GM19463 (cell line): Measurements from ENCODE around the gene OGDH.
A peak's percentile ranks its signal among the peaks of the same experiment; 100 is the strongest.

Experiments
- ATAC-seq: cut with Tn5 transposase; IDR thresholded peaks from one replicate; pipeline ENCODE4 v1.9.1; 2021; ENCODE audit warnings: mild to moderate bottlenecking, moderate library complexity; ENCODE audit not compliant: unreplicated experiment

Gene OGDH

DNA sequence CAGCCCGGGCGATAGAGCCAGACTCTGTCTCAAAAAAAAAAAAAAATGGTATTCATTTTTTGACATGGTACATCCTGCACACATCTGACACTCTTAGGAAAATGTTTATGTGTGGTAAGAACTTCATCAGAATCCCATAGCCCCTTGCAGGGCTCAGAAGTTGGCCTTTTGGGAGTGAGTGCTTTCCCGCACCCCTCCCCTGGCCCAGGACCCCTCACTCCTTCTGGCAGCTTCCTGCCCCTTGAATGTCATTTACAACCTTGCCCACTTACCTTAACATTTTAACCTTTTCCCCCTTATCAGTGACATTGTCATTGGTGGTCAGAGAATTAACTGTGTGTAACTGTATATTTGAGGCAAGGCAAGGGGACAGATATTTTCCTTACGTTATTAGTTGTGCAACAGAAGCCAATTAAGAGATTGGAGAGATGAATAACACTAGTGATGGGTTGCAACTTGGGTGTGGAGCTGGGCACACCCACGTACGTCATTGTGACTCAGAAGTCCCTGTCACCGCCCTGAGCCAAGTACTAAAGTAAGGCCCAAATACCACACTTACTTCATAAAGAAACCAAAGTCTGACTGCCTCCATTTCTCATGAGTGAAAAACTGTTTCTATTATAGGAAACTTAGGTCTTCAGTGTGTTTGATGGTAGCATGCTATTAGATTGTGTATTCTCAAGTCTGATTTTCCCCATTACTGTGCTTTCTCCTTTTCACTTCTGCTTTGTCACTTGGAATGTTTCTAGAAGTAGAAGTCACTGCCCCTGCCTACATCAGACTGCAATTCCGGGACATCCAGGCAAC lies 31.6 kb downstream of the OGDH start:
- ATAC-seq: peak; percentile 49

DNA sequence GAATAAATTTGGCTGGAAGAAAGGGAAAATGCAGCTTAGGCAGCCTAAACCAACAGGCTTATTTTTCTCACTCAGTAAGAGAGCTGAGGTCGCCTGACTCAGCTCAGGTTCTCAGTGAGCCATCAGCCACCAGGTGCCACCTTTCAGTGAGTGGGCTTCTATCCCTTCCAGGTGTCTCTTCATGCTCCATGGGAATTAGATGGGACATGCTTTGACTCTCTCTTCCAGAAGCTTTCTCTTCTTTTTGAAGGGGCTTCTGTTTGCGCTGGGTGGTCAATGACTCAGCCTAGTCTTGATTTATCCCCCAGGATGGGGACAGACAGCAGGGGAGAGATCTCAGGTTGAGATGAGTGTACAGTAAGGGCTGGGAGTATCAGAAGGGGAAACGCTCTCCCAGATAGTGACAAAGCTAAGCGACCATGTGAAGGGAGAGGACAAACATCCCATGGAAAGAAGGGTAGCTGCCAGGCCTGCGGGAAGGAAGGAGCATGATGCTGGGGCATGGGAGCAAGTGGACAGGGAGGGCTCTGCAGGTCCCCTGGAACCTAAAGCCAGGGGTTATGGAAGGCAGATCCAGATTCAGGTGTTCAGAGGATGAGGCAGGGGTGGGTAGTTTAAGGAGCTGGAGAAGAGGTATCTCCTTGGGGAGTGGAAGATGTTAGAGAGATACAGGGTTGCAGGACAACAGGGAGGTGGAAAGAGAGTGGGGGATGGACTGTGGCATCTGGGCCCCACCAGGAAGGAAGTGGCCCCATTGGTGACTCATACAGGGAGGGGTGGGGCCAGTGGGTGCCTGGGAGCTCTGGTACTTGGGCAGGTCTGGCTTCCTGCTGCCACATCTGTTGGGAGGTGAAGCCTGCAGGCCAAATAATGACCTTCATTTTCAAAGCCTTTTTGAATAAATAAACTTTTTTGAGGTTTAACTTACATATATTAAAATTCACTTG lies 32.5 kb downstream of the OGDH start:
- ATAC-seq: peak; percentile 76

DNA sequence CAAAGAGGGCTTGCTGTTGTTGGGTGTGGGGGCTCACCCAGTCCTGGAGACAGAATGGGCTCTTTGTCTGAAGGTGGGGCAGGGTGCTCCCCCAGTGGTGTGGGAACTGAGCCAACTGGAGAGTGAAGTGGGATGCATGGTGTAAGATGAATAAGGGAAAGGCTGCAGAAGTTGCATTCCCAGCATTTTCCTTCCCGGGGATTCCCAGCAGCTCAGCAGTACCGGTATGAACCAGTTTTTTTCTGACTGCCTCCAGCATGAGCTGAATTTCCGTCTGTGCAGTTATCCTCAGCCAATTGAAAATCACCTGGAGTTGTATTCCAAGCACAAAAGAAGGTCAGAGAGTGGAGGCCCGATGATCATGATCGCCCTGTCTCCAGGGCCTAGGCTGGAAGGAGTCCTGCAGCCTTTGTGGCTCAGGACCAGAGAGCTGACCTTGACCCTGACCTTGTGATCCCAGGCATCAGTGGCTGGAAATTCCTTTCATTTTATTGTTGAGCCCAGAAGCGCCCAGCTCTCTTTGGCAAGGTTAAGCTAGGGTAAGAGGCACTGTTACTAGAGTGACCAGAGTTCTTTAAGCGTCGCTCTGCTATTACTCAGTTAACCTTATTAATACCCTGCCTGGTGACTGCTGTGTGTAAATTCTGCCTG lies 33.4 kb downstream of the OGDH start:
- no peak for ATAC-seq

DNA sequence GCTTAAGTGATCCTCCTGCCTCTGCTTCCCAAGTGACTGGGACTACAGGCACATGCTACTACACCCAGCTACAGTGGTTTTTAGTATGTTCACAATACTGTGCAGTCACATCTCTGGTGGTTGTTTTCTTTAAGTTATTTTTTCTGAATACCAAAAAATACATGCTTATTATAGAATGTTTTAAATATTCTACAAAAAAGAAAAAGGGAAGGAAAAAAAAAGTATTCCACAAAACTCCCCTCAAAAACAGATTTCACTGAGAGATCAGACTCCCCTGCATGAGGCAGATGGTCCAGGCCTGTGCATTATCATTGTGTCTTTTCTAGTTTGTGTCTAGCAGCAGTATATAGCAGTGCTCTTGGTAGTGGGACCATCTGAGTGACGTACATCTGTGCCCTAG lies 36.8 kb downstream of the OGDH start:
- no peak for ATAC-seq

DNA sequence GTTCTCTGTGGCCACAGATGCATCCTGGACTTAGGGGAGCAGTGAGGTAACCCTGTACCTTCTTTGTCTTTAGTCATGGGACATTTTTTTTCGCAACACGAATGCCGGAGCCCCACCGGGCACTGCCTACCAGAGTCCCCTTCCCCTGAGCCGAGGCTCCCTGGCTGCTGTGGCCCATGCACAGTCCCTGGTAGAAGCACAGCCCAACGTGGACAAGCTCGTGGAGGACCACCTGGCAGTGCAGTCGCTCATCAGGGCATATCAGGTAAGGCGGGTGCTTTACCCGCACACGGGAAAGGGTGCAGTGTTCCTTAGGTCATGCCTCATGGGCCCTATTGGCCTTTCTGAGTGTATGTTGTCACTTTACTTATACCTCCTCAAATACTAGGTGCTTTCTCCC lies 38.8 kb downstream of the OGDH start:
- no peak for ATAC-seq

DNA sequence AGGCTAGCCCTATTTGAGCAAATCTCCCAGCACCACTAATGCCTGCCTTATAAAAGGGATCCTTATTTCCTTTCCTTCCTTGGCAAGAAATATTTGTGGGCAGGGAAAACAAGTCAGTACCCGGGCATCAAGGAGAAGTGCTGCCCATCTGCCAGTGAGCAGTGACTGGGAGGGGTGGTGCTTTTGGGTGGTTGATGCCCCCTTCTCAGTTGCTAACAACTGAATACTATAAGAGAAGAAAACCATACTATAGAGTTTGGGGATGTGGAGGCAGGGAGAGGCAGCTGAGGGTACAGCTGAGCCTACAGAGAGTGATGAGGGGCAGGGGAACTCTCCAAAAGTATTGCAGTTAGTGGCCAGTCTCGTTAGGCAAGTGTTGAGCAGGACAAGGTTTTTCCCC lies 39.3 kb downstream of the OGDH start:
- no peak for ATAC-seq

DNA sequence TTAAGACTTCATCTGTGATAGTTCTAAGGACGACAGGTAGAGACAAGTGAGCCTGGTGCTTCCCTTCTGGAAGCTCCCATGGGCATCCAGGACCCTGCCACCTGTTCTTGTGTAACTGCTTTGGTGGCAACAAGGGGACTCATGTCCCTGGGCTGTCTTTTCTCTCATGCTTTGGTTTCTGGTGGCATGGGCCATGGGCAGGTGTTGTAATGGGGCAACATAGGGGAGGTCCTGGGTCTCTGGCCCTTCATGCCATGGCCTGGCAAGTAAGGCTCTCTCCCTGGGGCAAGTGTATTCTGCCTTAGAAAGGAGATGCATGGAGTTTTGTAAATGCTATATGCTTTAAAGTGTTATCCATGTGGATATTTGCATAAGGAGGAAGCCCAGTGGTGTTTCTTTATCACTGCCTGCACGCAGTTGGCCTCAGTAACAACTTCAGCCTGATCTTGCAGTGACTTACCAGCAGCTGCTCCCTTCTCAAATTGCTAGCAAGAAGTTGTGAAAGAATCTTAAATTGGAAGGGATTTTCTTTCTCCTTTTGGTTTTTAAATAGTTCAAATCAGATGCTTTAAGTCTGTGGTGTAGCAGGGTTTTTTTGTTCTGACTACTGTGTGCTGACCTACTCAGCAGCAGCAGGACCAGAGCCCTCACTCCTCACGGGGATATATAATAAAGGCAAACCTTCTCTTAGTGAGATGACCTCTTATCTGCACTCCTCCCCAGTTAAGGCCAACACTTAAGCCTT lies 39.9 kb downstream of the OGDH start:
- no peak for ATAC-seq

DNA sequence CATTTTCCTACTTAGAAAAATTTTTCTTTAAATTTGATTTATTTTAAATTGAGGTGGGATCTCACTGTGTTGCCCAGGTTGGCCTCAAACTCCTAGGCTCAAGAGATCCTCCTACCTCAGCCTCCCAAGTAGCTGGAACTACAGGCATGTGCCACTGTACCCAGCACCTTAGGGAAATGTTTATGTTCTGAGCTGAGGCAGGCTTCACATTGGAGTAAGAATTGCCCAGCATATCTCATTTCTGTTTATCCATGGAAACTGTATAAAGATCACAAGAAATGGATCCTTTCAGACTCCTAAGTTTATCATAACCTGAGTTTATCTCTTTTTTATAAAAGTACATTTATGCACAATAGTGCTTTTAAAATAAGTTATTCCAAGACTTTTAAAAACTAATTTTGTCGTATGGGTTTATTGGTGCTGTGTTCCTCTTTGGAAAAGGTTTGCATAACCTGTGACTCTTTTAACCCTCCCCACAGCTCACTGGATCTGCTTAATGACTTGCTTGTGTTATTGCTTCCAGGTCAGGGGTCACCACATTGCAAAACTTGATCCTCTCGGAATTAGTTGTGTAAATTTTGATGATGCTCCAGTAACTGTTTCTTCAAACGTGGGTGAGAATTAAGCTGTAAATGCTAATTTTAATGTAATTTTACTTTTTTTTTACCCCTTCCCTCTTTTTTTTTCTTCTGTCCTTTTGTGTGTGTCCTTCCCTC lies 40.7 kb downstream of the OGDH start:
- no peak for ATAC-seq

DNA sequence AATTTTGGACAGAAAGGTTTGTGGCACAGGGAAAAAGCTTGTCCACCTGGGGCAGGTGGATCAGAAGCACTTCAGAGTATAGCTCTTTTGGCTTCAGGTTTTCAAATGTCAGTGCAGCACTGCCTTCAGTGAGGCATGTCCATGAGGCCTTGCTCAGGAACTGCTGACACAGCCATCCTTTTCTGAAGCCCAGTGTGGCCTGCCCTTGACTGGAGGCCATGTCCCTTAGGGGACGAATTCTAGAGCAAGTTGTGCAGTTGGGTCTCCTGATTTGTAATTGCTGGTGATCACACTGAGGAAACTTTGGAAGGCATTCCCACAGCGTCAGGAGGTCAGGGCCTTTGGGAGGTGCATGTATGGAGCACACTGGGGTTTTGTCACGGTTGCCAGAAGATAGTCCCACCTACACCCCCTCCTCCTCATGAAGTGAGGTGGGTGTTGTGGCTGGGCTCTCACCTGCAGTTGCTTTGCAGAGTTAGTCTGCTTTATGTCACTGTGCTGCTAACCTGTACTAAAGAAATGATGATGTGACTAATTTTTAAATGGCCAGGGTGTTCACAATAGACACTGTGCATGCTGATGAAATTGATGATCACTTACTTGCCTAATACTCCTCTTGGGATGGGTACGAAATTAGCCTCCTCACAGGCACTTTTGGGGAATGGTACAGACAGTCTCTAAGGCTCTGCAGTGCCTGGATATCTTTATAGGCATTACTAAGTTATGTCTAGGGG lies 41.7 kb downstream of the OGDH start:
- ATAC-seq: no peak

DNA sequence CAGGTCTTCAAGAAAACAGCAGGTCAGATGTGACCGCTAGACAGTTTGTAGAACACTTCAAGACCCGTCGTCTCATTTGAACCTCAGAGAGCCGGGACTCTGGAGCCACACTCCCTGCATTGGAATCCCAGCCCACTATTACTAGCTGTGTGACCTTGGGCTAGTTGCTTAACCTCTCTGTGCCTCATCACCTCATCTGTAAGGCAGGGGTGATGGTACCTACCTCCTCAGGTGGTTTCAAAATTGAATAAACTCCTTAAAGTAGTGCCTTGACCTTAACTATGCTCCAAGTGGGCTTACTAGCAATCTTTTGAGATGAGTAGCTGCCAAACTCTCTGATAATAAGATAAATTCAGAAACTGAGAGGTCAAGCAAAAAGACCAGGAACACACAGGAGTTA lies 43.8 kb downstream of the OGDH start:
- no peak for ATAC-seq

DNA sequence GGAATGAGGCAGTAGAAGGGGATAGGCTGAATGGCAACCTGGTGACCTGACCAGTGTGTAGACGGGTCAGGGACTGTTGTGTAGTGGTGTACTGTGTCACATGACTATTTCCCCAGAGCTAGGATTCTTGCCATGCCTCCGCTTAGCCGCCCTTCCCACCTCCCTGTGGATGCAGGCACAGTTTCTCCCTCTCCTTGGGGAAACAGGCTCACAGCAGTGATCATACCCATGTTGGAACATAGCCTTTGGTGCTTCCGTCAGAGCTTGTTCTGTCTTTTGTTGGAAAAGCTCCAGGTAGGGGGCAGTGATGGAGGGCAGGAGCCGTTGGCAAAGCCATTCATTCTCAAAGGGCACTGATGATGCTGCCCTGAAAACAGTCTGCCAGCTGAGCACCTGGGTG lies 44.3 kb downstream of the OGDH start:
- no peak for ATAC-seq

DNA sequence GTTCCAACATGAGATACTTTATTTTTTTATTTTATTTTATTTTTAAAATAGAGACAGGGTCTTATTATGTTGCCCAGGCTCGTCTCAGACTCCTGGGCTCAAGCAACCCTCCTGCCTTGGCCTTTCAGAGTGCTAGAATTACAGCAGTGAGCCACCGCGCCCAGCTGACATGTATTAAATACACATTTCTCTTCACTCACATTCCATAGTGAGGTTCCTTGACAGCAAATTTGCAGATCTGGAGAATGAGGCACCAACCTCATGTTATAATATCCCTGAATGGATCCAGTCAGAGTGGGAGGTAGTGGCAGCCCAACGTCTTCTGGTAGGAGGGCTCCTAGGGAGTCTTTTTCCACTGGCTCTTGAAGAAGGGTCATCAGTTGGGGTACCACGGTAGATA lies 46.1 kb downstream of the OGDH start:
- no peak for ATAC-seq

DNA sequence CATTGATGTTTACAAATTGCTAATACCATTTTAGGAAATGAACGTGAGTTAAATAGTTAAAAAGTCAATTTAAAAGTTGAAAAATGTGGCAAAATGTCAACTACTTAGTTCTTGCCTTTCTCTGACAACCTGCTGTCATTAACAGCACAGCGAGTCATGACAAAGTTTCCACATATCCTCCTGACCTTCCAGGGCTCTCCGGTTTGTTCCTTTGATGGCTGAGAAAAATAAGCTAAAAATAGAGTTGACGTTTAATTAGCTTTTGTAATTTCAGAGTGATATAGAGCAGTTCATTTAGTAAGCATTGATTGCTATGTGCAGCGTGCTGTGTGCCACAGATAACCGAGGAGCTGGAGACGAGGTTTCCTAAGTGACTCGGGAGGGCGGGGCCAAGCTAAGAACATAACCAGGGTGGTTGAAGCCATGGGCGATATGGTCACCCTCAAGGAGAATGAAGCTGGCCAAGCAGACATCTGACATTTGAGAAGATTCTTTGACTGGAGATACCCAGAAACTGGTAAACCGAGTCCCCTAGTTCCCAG lies 47.9 kb downstream of the OGDH start:
- ATAC-seq: no peak

DNA sequence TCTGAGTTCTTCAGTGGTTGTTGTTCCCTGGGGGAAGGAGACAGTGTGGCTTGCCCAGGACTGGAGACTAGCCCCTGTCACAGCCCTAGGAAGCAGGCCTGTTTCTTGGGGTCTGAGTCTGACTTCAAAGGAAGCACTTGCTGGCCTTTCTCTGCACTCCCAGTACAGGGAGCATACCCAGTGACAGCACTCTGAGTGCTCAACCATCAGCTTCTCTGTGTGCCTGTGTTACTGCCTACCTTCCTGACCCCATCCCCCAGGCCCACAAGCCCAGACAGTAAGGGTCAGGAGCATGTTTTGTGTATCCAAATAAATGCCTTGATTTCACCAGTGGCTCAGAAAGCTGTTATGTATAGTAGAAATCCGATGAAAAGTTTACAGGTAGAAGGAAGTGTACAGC lies 48.9 kb downstream of the OGDH start:
- ATAC-seq: no peak

DNA sequence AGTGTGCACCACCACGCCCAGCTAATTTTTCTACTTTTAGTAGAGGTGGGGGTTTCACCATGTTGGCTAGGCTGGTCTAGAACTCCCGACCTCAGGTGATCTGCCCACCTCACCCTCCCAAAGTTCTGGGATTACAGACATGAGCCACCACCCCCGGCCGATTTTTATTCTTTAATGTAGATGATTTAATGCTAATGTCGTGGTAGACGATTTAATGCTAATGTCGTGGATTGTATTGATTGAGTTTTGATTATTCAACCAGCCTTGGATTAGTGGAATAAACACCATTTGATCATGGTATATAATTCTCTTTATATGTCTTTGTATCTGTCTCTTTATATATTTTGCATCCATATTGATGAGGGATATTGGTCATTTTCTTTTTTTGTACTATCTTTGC lies 52.6 kb downstream of the OGDH start:
- no peak for ATAC-seq

DNA sequence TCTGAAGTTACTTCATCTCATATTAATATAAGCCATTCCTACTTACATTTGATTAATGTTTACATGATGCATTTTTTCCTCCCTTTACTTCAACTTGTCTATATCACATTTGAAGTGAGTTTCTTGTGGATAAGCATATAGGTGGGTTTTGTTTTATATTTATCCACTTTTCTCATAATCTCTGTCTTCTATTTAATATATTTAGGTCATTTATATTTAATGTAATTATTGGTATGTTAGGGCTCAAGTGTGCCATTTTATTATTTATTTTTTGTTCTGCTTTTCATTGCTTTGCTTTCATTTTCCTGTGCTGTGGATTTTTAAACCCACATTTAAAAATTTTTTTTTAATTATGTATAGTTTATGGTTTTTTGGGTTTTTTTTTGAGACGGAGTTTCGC lies 54.8 kb downstream of the OGDH start:
- no peak for ATAC-seq

DNA sequence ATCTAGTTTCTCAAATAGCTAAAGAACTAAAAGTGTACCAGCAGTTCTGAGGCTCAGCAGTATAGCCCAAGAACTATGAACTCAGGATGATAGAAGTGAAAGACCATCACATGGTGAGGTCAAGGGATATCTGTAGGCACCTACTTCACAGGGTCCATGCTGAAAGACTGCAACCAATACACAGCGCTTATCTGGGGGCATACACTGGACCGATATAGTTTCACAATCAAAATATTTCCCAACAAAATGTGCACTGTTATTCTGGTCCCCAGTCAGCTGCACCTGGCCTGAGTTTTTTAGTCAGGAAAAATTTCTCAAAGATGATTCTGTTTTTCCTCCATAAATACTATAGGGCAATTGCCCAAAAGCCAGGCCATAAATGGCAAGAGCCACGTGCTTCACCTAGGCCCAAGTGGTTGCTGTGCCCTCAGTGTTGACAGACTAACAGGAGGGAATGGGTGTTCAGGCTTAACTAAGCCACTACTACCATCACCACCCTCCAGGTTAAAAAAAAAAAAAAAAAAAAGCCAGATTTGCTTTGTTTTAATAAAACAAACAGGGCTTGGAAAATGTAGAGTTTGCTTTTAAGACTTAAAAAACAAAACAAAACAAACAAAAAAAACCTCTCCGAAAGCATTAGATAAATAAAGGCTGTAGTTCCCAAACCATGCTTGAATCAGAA lies 58.5 kb downstream of the OGDH start:
- ATAC-seq: no peak

DNA sequence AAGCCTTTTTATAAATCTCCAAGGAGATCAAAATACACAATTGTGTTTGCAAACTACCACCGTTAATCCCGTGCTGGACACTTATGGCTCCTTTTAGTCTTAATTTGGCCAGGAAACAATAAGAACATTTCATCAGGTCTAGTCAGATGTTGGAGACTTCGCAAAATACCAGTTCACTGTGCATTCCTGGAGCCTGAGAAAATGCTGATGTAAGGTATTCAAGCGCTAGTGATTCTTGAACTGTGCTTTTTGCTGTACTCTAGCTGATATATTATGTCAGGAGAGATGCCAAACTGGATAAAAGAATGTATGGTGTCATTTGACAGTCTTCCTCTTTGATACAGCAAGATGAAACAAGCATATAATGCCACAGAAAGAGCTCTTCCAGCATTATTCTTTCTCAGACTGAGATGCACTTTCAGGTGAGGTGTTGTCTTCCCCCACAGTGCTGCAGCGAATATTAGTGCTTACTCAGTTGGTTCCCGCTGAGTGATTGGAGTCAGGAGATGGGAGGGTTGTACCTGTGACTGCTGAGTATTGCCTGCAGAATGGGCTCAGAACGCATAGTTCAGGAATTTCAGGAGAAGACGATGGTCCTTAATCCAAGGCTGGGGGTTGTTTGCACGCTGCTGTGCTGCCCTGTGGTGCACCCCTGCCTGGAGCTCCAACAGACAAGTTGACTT lies 59.2 kb downstream of the OGDH start:
- ATAC-seq: no peak
